ENCODE measurements around the gene RHBDD2.

DNA sequence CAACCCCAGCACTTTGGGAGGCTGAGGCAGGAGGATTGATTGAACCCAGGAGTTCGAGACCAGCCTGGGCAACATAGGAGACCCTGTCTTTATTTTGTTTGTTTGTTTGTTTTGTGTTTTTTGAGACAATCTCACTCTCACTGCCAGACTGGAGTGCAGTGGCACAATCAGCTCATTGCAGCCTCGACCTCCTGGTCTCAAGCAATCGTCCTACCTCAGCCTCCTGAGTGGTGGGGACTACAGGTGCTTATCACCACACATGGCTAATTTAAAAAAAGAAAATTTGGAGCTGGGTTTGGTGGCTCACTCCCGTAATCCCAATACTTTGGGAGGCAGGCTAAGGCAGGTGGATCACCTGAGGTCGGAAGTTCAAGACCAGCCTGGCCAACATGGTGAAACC, 34.7 kb upstream of the RHBDD2 start:
- TF ChIP-seq, protein P1, sequence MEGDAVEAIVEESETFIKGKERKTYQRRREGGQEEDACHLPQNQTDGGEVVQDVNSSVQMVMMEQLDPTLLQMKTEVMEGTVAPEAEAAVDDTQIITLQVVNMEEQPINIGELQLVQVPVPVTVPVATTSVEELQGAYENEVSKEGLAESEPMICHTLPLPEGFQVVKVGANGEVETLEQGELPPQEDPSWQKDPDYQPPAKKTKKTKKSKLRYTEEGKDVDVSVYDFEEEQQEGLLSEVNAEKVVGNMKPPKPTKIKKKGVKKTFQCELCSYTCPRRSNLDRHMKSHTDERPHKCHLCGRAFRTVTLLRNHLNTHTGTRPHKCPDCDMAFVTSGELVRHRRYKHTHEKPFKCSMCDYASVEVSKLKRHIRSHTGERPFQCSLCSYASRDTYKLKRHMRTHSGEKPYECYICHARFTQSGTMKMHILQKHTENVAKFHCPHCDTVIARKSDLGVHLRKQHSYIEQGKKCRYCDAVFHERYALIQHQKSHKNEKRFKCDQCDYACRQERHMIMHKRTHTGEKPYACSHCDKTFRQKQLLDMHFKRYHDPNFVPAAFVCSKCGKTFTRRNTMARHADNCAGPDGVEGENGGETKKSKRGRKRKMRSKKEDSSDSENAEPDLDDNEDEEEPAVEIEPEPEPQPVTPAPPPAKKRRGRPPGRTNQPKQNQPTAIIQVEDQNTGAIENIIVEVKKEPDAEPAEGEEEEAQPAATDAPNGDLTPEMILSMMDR (conservative IDR thresholded peaks at IDR 0.05) = no peak
- no peak for TF ChIP-seq ZFX (IDR thresholded peaks at IDR 0.05)

All from C4-2B (cell line).